ENCODE data around the gene SPAG4.

The SPAG4 gene

DNA sequence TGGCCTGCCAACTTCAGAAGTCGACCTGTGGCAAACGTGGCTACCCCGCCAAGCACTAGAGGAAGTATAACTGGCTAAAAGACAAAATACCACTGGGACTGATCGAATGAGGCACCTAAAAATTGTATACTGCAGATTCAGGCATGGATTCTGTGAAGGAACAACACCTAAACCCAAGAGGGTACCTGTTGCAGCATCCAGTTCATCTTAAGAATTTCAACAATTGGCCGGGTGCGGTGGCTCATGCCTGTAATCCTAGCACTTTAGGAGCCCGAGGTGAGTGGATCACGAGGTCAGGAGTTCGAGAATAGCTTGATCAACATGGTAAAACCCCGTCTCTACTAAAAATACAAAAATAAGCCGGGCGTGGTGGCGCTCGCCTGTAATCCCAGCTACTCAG is 27.2 kb upstream of the SPAG4 start:
- TF ChIP-seq, protein P1, sequence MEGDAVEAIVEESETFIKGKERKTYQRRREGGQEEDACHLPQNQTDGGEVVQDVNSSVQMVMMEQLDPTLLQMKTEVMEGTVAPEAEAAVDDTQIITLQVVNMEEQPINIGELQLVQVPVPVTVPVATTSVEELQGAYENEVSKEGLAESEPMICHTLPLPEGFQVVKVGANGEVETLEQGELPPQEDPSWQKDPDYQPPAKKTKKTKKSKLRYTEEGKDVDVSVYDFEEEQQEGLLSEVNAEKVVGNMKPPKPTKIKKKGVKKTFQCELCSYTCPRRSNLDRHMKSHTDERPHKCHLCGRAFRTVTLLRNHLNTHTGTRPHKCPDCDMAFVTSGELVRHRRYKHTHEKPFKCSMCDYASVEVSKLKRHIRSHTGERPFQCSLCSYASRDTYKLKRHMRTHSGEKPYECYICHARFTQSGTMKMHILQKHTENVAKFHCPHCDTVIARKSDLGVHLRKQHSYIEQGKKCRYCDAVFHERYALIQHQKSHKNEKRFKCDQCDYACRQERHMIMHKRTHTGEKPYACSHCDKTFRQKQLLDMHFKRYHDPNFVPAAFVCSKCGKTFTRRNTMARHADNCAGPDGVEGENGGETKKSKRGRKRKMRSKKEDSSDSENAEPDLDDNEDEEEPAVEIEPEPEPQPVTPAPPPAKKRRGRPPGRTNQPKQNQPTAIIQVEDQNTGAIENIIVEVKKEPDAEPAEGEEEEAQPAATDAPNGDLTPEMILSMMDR (IDR thresholded peaks at IDR 0.05; ENCODE audit: insufficient read depth, missing control alignments) = no peak
- DNase-seq (ENCODE audit: insufficient read length, low spot score) = no peak
- no peak for FAIRE-seq

DNA sequence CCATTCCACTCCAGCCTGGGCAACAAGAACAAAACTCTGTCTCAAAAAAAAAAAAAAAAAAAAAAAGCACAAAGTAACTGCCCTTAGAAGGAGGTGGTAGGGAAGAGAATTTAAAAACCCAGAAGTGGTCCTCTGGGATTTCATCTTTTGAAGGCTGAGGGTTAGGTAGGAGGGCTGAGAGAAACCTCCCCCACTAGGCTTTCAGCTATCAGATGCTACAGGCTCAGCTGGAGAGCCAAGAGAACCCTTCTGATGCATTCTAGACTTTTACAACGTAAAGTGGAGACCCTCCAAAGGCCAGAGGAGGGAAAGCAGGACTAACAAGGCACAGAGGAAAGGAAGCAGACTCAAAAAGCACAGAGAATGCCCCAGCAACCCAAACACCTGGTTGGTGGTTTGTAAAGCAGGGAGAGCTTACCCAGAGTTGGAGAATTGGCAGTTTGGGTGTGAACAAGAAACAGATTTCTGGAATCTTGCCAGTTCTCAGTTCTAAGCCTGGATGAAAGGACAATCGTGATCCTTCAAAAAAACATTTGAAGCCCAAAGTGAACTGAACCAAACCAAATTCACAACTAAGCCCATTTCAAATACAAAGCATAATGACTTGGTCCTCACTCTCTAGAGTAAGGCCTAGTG is 23.2 kb upstream of the SPAG4 start:
- FAIRE-seq (no peak), DNase-seq (ENCODE audit: insufficient read length, low spot score) (no peak)
- TF ChIP-seq, protein P1 (IDR thresholded peaks at IDR 0.05; ENCODE audit: insufficient read depth, missing control alignments) = no peak

DNA sequence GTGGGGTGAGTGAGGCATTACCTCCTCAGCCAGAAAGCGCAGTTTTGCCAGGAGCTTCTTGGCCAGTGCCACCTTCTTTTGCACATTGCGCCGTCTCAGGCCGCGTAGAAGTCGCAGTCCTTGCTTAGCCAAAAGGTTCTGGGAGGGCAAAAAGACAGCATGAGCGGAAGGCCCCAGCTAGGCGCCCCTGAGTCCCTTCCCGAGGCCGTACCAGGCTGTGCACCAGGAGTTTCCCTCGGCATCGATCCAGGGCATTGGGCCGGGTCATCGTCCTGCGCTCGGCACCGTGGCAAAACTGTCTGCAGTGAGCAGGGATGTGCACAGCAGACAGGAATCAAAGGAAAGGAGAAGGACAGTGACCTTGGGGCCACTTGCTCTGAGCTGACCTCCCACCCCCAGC is 20.2 kb upstream of the SPAG4 start:
- DNase-seq (ENCODE audit: insufficient read length, low spot score) = no peak
- no peak for FAIRE-seq
- TF ChIP-seq, protein P1 (IDR thresholded peaks at IDR 0.05; ENCODE audit: insufficient read depth, missing control alignments) = no peak

- FAIRE-seq (no peak), DNase-seq (ENCODE audit: insufficient read length, low spot score) (no peak)
- TF ChIP-seq, protein P1 (IDR thresholded peaks at IDR 0.05; ENCODE audit: insufficient read depth, missing control alignments) = no peak
These were observed 19.7 kb upstream of the SPAG4 start for GRCh38 chr20:35595901-35596300.

GRCh38 chr20:35597186-35597585 is 18.4 kb upstream of the SPAG4 start:
- FAIRE-seq (peak; percentile 11), DNase-seq (ENCODE audit: insufficient read length, low spot score) (no peak)
- TF ChIP-seq, protein P1 (IDR thresholded peaks at IDR 0.05; ENCODE audit: insufficient read depth, missing control alignments) = no peak

GRCh38 chr20:35598476-35598875 is 17.2 kb upstream of the SPAG4 start:
- DNase-seq (ENCODE audit: insufficient read length, low spot score) (no peak), FAIRE-seq (no peak)
- TF ChIP-seq, protein P1 (IDR thresholded peaks at IDR 0.05; ENCODE audit: insufficient read depth, missing control alignments) = no peak

GRCh38 chr20:35598899-35599775 is 16.5 kb upstream of the SPAG4 start:
- DNase-seq (ENCODE audit: insufficient read length, low spot score) = no peak
- FAIRE-seq = no peak
- TF ChIP-seq, protein P1 (IDR thresholded peaks at IDR 0.05; ENCODE audit: insufficient read depth, missing control alignments) = no peak
